SK-N-MC (cell line): ENCODE results near the gene ACSL6.

Source experiments
- EZH2 ChIP-seq: fragments of 200-600 bp; sonication (generic); IDR thresholded peaks from one replicate; pipeline ENCODE4 v1.6.1; 2017; ENCODE audit warnings: antibody characterized with exemption
- FOXP2 ChIP-seq: optimal IDR thresholded peaks from 2 replicates; pipeline ENCODE3; 2011; ENCODE audit warnings: mild to moderate bottlenecking, moderate library complexity; ENCODE audit not compliant: insufficient read depth; ENCODE audit errors: extremely low read length, control extremely low read depth
- POLR2AphosphoS5 ChIP-seq: IDR thresholded peaks from 2 replicates; pipeline ENCODE4 v1.6.1; 2012; ENCODE audit warnings: mild to moderate bottlenecking, low read depth, low read length, borderline replicate concordance

DNA sequence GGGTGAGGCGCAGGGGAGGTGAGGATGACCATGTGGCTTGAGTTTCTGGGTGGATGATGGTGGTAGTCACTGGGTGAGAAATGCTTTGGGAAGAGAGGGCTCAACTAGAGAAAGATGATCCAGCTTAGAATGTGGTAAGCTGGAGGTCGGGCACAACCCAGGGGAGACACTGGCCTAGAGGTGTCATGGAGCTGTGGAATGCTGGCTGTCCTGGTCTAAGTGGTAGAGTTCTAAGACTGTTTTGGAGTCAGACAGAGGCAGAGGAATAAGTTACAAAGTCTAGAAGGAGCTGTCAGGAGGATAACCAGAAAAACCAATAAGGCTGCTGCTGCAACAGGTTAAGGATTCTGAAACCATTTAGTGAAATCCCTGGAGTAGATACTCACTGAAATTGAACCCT lies 19.2 kb upstream of the ACSL6 start:
- TF ChIP-seq EZH2, result no peak
- TF ChIP-seq POLR2AphosphoS5, result no peak
- TF ChIP-seq FOXP2, result no peak
